Lower lobe of right lung (tissue), 2 donors: ENCODE measurements around the gene INPP5K. TPM values are rescaled to one million over a fixed set of nuclear protein-coding genes. Genes with fewer than 3 reads are reported as not detected.

ENCODE experiments used
- ATAC-seq, 2 donors: fragments of 200-7000 bp; cut with Tn5 transposase; one replicate each; pipeline ENCODE4 v1.9.1; 2020 to 2022; ENCODE audit warnings: mild to moderate bottlenecking in 2 of 2, moderate library complexity in 2 of 2
- DNase-seq: peaks from one replicate; pipeline ENCODE4 v3.0.0-alpha.2; 2020
- H3K27ac ChIP-seq: fragments of 200-600 bp; one replicate; pipeline ENCODE4 v1.8.0; 2022
- H3K27me3 ChIP-seq: fragments of 200-600 bp; one replicate; pipeline ENCODE4 v1.8.0; 2022; ENCODE audit warnings: low read depth
- H3K36me3 ChIP-seq: fragments of 200-600 bp; one replicate; pipeline ENCODE4 v1.8.0; 2022; ENCODE audit warnings: mild to moderate bottlenecking
- H3K4me1 ChIP-seq: fragments of 200-600 bp; one replicate; pipeline ENCODE4 v1.8.0; 2022
- H3K4me3 ChIP-seq: fragments of 200-600 bp; one replicate; pipeline ENCODE4 v1.8.0; 2022; ENCODE audit warnings: mild to moderate bottlenecking
- H3K9me3 ChIP-seq: fragments of 200-600 bp; one replicate; pipeline ENCODE4 v1.8.0; 2022
- intact Hi-C: fragments of 100-400 bp; cut with DNase I; formaldehyde crosslinking; loops from one replicate; pipeline ENCODE4 v1.11.0; 2022
- total RNA-seq: library from RNA; stranded (reverse); fragmentation: NEBNext Ultra II Directional; extraction: Animal tissue kit (Norgen Biotek cat#: 25700); gene quantifications from one replicate; pipeline ENCODE4 v1.2.1, GENCODE V29; 2021
- TF ChIP-seq, protein P1 (sequence below): fragments of 200-600 bp; IDR thresholded peaks from one replicate; pipeline ENCODE4 v1.8.0; 2022; ENCODE audit warnings: antibody characterized with exemption, mild to moderate bottlenecking
- donor health status: DM: no; HTN: yes; CAD: no; lungs with severe emphysema.

INPP5K gene
- total RNA-seq, 1 donor from 2014 or later = 57.9 TPM

- Histone ChIP-seq H3K4me1 (peaks cover 12% of the 10 kb centered on the region), H3K4me3 (no peak overlapping the region), H3K27me3 (no peaks in the 10 kb centered on the region), H3K27ac (no peak overlapping the region), H3K9me3 (no peaks in the 10 kb centered on the region), H3K36me3 (peaks cover 94% of the 10 kb centered on the region)
- DNase-seq (no peak), ATAC-seq (no peak)
- TF ChIP-seq, protein P1, sequence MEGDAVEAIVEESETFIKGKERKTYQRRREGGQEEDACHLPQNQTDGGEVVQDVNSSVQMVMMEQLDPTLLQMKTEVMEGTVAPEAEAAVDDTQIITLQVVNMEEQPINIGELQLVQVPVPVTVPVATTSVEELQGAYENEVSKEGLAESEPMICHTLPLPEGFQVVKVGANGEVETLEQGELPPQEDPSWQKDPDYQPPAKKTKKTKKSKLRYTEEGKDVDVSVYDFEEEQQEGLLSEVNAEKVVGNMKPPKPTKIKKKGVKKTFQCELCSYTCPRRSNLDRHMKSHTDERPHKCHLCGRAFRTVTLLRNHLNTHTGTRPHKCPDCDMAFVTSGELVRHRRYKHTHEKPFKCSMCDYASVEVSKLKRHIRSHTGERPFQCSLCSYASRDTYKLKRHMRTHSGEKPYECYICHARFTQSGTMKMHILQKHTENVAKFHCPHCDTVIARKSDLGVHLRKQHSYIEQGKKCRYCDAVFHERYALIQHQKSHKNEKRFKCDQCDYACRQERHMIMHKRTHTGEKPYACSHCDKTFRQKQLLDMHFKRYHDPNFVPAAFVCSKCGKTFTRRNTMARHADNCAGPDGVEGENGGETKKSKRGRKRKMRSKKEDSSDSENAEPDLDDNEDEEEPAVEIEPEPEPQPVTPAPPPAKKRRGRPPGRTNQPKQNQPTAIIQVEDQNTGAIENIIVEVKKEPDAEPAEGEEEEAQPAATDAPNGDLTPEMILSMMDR = no peak
- intact Hi-C loops = no loop called here
Measured at GRCh38 chr17:1470071-1470754, 46.2 kb downstream of the INPP5K start.

DNA sequence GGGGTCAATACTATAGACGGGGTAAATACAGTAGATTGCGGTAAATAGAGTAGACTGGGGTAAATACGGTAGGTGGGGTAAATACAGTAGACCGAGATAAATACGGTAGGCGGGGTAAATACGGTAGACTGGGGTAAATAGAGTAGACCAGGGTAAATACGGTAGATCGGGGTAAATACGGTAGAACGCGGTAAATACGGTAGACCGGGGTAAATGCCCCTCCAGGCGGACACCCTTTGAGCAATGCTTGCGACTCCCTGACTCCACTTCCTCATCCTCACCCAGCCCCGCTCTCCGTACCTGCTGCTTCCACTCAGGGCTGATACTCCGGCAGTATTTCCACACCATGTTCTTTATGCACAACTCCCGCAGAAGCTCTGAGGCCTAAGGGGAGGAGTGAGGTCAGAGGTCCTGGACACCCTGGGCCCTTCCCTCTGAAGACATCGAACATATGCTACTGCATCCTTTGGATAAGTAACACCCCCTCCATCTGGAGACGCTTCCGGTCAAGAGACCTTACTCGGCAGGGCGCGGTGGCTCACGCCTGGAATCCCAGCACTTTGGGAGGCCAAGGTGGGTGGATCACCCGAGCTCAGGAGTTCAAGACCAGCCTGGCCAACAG is 47.1 kb downstream of the INPP5K start:
- DNase-seq (no peak), ATAC-seq (no peak)
- H3K4me3 ChIP-seq = no peak overlapping the region
- H3K27ac ChIP-seq = no peak overlapping the region
- H3K9me3 ChIP-seq = no peaks in the 10 kb centered on the region
- TF ChIP-seq, protein P1 = no peak
- H3K27me3 ChIP-seq = no peaks in the 10 kb centered on the region
- peaks cover 94% of the 10 kb centered on the region for H3K36me3 ChIP-seq
- intact Hi-C loops = no loop called here
- H3K4me1 ChIP-seq = peaks cover 8% of the 10 kb centered on the region

DNA sequence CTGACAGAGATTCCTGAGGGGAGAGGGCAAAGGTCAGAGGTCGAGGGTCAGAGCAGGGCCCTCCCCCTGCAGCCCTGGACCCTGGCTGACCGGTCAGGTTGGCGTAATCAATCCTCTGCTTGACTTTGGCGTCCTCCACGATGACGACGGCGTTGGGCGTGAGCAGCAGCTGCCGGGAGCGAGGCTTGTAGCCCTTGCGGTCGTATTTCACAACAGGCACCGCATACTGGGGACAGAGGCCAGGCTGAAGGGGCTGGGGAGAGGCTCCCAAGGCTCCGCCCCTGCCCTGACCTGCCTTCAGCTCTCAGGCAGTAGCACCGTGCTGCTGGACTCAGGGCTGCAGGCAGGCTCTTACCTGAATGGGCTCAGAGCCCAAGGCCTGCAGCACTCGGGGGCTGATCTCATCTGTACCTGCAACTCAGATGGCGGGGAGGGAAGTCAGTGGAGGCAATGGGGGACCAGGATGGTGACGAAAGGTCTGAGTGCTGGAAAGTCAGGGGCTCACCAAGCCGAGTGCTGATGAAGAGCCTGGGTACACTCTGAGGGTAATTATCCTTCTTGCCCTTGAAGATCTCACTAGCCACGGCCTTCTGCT is 48.4 kb downstream of the INPP5K start:
- no peaks in the 10 kb centered on the region for H3K27me3 ChIP-seq
- intact Hi-C loops = no loop called here
- H3K9me3 ChIP-seq = no peaks in the 10 kb centered on the region
- no peak overlapping the region for H3K4me3 ChIP-seq
- DNase-seq = peak; percentile 83
- ATAC-seq = peak; percentile 62 to 74
- H3K4me1 ChIP-seq = peaks cover 15% of the 10 kb centered on the region
- TF ChIP-seq, protein P1 = no peak
- H3K27ac ChIP-seq = peak overlapping the region; percentile 49
- peaks cover 83% of the 10 kb centered on the region for H3K36me3 ChIP-seq

DNA sequence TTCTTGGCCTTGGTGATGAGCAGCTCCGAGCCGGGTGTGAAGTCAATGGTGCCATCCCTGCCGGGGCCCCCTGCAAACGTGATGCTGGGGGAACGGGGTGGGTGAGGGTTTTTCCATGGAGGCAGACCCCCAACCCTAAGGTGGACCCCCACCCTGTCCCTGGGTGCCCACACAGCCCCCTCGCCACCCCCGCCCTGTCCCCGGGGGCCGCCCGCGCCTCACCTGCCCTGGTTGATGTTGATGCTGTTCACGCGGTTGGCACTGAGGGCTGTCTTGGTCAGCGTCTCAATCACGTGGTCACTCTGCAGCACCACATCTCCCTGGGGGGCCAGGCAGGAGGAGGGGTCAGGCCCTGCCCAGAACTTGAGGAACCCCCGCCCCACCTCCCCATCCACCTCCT is 49.2 kb downstream of the INPP5K start:
- H3K36me3 ChIP-seq = peaks cover 77% of the 10 kb centered on the region
- peaks cover 23% of the 10 kb centered on the region for H3K4me1 ChIP-seq
- TF ChIP-seq, protein P1 = no peak
- H3K9me3 ChIP-seq = no peaks in the 10 kb centered on the region
- no peaks in the 10 kb centered on the region for H3K27me3 ChIP-seq
- DNase-seq (no peak), ATAC-seq (no peak)
- H3K4me3 ChIP-seq = no peak overlapping the region
- intact Hi-C loops = no loop called here
- no peak overlapping the region for H3K27ac ChIP-seq

DNA sequence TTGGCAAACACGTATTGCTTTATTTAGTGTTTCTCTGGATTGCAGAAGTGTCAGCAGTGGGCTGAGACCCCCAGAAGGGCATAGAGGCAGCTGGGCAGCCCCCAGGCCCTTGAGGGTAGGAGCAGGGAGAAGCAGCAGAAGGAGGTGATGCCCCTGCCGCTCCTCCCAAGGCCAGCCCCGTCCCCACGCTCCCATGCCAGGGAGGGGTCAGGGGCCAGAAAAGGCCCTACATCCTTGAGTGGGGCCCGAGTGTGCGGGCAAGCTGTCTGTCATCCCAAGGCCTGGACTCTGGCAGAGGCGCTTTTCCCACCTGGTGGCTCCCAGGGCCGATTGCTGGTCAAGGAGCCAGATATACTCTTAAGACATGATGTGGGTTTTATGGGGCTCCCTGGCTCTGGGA is 52.2 kb downstream of the INPP5K start:
- DNase-seq (no peak), ATAC-seq (no peak)
- Histone ChIP-seq H3K9me3 (no peaks in the 10 kb centered on the region), H3K4me3 (no peak overlapping the region), H3K36me3 (peaks cover 47% of the 10 kb centered on the region), H3K4me1 (peaks cover 46% of the 10 kb centered on the region), H3K27ac (no peak overlapping the region), H3K27me3 (no peaks in the 10 kb centered on the region)
- TF ChIP-seq, protein P1 = no peak
- intact Hi-C loops = no loop called here
